ENCODE measurements around the gene SRGAP2B.
"Not testable (repeated sequence)": the region's sequence is repeated elsewhere in the genome, so short reads cannot be mapped to it uniquely, and the experiment has no call there.

SRGAP2B gene

DNA sequence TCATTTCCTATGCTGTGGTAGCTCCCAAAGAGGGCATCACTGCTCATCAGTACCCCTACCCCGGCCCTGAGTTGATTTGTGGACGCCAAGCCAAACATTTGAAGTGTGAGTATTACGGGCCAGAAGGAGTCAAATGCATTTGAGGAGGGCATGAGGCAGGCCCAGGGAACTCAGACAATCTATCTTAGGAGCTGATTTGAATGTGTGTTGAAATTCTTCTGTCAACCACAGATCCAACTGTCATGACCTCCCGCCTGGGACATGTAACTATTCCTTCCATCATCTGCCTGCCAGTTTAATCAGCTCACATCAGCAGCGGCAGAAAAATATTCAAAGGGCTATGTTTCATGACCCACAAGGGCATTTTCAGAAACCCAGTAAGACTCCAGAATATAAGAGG lies 162.1 kb downstream of the SRGAP2B start:
- DNase-seq (ENCODE audit: extremely low read depth, low read depth); H3K4me3 ChIP-seq (replicated peaks; ENCODE audit: low read depth, low read length): not testable (repeated sequence)

- H3K4me3 ChIP-seq (replicated peaks; ENCODE audit: low read depth, low read length); DNase-seq (ENCODE audit: extremely low read depth, low read depth): not testable (repeated sequence)
Measured at GRCh38 chr1:144932153-144932552, 163.0 kb downstream of the SRGAP2B start.

DNA sequence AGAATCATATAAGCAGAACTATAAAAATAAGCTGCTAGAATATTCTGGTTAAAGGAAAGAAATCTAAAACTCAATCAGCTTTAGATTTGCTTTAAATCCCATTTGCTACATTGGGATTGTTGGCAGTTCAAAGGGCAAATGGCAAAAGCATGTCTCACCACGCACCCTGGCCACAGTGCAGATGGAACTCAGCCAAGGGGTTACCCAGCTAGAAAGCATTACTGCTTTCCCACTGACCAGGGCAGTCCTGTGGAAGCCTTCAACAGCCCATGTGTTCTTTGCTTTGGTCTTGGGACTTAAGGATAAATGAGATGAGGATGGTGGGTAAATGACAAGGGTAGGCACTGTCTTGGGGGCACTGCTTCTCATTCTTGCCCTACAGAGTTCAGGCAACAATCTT lies 163.6 kb downstream of the SRGAP2B start:
- not testable (repeated sequence) for H3K4me3 ChIP-seq (replicated peaks; ENCODE audit: low read depth, low read length); DNase-seq (ENCODE audit: extremely low read depth, low read depth)

DNA sequence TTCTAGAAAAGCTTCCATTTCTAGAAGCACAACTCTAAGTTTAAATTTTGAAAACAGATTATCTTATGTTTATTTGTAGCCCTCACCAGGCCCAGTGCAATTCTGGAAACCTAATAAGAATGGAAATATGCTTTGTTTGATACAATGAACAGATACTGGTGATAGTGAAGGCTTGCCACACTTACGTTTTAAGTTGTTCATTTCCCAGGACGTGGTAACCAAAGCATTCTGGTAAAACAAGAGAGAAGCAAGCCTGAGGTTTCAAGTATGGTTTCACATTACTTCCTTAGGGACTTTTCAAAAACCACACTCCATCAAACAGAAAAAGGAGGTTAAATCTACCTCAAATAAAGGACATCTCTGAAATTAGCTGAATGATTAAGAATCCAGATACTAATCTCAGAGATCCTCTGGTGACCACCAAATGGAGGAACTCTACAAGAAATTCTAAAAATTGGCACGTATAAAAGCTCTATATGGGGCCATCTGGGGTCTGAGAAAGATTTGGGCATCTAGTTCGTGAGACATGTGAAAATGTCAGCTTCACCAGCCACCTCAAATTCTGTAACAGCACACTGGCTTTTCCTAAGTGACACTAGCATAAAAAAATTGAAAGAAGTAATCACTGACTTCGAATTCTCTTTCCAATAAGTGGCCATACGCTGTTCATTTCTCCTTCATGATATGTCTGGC lies 164.9 kb downstream of the SRGAP2B start:
- DNase-seq (ENCODE audit: extremely low read depth, low read depth); H3K4me3 ChIP-seq (replicated peaks; ENCODE audit: low read depth, low read length): not testable (repeated sequence)

GRCh38 chr1:144927292-144927691 lies 167.8 kb downstream of the SRGAP2B start:
- DNase-seq (ENCODE audit: extremely low read depth, low read depth); H3K4me3 ChIP-seq (replicated peaks; ENCODE audit: low read depth, low read length): not testable (repeated sequence)

DNA sequence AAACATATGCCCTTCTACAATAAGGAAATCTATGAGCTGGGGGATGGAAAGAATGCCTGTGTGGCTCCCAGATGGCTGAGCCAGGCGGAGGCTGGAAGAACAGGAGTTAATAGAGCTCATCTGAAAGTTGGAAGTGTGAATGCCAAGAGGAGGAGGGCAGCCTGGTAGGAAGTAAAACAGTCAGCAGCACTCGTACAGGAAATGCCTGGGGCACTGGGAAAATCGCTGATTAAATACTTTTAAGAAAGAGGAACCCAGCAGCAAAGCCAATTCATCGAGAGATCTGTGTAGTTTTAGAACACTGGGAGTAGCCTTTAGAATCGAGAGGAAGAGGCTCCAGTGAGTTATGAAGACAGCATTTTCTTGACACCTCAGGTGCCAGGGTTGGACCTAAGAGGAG lies 171.5 kb downstream of the SRGAP2B start:
- DNase-seq (ENCODE audit: extremely low read depth, low read depth); H3K4me3 ChIP-seq (replicated peaks; ENCODE audit: low read depth, low read length): not testable (repeated sequence)

DNA sequence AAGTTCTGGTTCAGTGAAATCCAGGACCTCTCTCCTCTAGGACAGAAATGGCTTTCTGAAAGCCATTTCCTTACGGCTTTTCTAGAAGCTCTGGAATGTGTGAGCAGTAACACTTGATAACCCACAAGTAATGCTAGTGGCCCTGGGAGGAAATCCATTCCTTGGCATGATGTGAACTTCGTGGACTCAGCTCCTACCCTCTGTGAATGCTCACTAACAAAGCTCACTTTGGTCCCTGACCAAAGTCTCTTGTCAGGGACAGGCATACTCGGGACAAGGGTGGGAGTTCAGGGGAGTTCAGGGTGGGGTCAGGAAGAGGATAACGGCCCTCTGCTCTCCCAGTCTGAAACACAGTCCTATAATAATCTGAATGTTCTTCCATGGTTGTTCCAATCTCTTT lies 172.3 kb downstream of the SRGAP2B start:
- DNase-seq (ENCODE audit: extremely low read depth, low read depth), result not testable (repeated sequence)

GRCh38 chr1:144919106-144919505 lies 176.0 kb downstream of the SRGAP2B start:
- not testable (repeated sequence) for DNase-seq (ENCODE audit: extremely low read depth, low read depth); H3K4me3 ChIP-seq (replicated peaks; ENCODE audit: low read depth, low read length)

More for the DNA sequence above, 172.3 kb downstream of the SRGAP2B start:
- not testable (repeated sequence) for H3K4me3 ChIP-seq (replicated peaks; ENCODE audit: low read depth, low read length)

- H3K4me3 ChIP-seq (replicated peaks; ENCODE audit: low read depth, low read length); DNase-seq (ENCODE audit: extremely low read depth, low read depth): not testable (repeated sequence)
Measured at GRCh38 chr1:144918027-144918603, 177.0 kb downstream of the SRGAP2B start.

DNA sequence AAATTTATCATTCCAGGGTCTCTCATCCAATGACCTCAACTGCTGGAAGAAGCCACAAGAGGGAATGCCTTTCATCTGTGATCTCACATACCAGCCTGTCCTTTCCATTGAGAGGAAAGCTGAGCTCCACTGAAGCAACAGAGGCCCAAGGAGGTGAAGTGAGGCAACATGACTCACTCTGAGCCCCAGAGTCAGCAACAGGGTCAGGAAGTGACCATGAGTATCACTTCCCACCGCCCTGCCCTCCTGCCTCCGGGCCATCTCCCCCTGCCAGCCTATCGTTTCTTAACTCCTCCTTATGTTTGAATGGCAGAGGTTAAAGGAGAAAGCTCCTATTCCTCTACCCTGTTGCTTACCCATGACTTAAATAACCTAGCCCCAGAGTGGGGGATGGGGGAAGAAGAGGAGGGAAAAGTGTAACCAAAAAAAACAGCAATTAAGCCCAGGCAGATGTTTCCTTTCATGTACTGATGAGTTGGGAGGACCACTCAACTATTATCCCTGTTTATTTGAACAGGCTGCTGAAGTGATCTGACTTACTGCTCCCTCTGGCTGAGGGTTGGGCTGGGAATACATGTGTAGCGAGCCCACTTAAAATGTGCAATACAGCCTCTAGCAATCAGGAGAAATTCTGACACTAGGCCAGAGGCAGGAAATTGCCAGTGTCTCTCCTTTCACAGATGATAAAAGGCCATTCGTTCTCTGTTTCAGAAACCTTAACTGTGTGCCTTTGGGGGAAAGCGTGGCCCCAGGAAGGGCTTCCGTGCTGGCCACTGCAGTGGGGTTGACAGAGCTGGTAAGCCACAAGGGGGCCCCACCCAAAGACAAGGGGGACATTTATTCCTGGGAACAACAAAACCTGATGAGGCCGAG lies 177.7 kb downstream of the SRGAP2B start:
- not testable (repeated sequence) for DNase-seq (ENCODE audit: extremely low read depth, low read depth); H3K4me3 ChIP-seq (replicated peaks; ENCODE audit: low read depth, low read length)

DNA sequence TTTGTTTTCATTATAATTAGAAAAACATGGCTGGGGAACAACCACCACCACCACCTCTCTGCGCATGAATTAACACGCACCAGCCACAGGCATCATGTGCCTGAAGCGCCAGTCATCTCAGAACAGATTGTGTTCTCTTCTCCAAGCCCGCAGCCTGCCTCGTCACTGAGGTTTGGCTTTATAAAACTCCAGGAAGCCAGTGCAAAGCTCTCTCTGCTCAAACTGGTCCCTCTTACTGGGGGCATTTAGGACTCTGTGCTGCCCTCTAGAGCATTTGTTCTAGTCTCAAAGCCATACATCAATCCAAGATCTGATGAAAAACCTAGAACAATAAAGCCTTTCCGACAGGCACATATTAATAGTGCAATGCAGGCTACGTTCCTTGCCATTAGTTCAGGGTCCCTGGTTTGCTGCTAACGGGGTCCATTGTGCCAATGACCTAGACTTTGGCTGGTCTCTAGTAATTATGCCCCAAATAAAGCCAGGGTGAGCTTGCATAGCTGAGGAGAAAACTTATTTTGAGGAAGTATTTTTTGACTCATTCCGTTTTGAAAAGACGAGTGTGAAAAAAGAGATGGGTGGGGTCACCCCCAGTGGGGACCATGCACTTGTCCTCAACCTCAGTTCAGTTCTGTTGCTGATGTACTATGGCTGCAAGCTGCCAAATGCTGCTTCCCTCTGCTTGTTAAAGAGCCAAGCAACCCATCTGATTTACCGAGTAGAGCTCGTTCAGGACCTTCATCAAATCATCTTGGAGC lies 181.0 kb downstream of the SRGAP2B start:
- not testable (repeated sequence) for H3K4me3 ChIP-seq (replicated peaks; ENCODE audit: low read depth, low read length); DNase-seq (ENCODE audit: extremely low read depth, low read depth)

DNA sequence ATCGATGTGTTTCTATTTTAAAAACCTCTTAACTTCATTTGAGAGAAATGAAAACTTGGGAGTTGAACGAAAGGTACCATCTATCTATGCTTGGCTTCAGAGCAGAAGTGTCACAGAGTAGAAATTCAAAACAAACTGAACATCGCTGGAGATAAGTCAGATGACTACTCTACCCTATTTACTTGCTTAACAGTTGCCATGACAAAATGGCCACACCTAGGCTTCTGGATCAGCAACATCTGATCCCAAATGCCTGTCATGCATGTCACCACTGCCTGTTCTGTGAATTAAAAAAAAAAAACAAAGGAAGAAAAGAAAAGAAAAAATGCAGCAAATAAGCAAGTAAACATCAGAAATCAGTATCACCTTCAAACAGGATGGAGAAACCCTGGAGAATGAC lies 181.7 kb downstream of the SRGAP2B start:
- not testable (repeated sequence) for DNase-seq (ENCODE audit: extremely low read depth, low read depth); H3K4me3 ChIP-seq (replicated peaks; ENCODE audit: low read depth, low read length)

DNA sequence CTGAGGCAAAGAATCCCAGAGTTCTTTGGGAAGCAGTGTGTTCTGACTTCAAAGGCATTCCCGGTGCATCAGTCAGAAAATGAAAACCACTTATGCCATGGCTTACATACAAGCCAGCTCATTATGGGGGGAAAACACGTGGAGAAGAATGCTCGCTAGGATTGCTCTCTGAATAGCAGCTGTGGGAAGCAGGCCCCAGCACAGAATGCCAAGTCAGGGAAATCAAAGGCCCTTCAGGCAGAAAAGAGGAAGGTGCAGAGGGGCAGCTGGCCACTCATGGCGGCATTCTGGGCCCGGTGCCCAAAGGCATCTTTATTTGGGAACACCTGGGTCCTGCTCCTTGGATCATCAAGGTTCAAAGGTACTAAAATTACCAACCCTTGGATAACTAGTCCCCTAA lies 184.4 kb downstream of the SRGAP2B start:
- DNase-seq (ENCODE audit: extremely low read depth, low read depth); H3K4me3 ChIP-seq (replicated peaks; ENCODE audit: low read depth, low read length): not testable (repeated sequence)

- H3K4me3 ChIP-seq (replicated peaks; ENCODE audit: low read depth, low read length); DNase-seq (ENCODE audit: extremely low read depth, low read depth): not testable (repeated sequence)
Measured at GRCh38 chr1:144900841-144901240, 194.3 kb downstream of the SRGAP2B start.

DNA sequence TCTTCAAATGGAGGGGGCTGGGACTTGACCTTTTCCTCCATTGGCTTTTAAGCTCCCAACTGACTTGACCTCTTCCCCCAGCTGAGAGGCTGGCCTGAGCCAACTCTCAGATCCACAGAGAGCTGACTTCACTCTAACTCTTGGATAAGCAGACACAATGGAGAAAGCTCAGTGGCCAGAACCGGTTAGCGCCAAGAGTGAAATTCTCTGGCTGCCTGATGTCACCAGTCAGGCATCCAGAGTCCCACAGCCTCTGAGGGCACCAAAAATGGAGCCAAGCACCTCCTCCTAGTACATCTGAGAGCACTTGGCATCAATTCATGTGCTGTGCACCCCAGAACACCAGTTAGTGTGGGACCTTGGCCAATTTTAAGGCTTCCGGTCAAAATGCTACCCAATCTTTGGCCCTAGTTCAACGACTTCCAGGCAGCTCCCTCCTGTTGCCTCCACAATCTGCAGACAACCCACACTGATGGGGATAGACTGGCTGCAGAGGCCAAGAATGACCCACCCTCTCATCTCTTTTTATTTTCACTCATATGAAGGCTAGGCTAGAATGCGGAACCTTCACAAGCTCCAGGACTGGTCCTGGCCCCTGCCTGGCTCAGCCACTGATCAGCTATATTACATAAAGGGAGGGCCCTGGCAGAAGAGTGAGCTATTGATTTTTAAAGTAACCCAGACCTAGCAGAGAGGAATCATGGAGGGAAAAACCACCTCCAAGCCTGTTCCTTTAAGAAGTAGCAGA lies 200.5 kb downstream of the SRGAP2B start:
- DNase-seq (ENCODE audit: extremely low read depth, low read depth), result not testable (repeated sequence)

DNA sequence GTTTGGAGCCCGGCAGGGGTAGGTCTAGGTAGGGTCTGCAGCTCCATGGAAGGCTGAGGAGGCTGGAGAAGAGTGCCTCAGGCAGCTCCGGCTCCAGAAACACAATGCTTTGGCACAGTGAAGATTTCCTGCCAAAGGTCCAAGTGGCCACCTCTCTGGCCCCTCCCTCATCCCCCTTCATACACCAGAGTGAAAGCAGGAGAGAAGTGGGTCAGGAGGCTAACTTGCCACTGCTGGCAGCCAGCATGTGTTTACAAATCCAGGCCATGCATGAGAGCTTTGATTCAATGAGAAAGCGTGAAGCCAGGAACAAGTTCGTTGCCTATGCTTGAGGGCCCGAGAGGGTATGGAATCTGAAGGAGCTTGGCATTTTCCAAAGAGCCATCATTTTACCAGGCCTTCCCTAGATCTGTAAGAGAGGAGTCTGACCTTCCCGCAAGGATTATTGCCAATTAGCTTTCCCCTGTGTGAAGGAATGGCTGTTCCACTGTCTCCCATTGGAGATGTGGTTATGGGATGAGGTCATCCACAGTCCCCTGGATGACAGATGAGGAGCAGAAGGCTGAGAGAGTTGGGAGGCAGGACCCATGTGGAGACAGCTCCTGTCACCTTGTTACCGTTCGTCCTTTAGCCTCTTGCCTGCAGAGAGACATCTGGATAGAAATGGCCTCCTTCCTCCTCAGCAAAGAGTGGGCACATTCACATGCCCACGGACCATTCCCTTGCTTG lies 201.3 kb downstream of the SRGAP2B start:
- H3K4me3 ChIP-seq (replicated peaks; ENCODE audit: low read depth, low read length); DNase-seq (ENCODE audit: extremely low read depth, low read depth): not testable (repeated sequence)

More for the DNA sequence above, 200.5 kb downstream of the SRGAP2B start:
- H3K4me3 ChIP-seq (replicated peaks; ENCODE audit: low read depth, low read length), result not testable (repeated sequence)

- DNase-seq (ENCODE audit: extremely low read depth, low read depth); H3K4me3 ChIP-seq (replicated peaks; ENCODE audit: low read depth, low read length): not testable (repeated sequence)
Measured at GRCh38 chr1:144893062-144893461, 202.1 kb downstream of the SRGAP2B start.
